A673 (cell line): ENCODE results near the gene ZNF335.

ENCODE experiments used
- EZH2 ChIP-seq: fragments of 200-600 bp; sonication (generic); IDR thresholded peaks from 2 replicates; pipeline ENCODE4 v1.6.1; 2017; ENCODE audit warnings: borderline replicate concordance, low read depth, mild to moderate bottlenecking, mixed read lengths, antibody characterized with exemption, low read length; ENCODE audit not compliant: poor library complexity, severe bottlenecking
- TF ChIP-seq, protein P1 (sequence below): fragments of 300-800, 200-600 bp; sonication (generic); conservative IDR thresholded peaks from 2 replicates; pipeline ENCODE4 v1.5.1; 2017; ENCODE audit warnings: low read depth, mild to moderate bottlenecking, antibody characterized with exemption, low read length, moderate library complexity, mixed read lengths

DNA sequence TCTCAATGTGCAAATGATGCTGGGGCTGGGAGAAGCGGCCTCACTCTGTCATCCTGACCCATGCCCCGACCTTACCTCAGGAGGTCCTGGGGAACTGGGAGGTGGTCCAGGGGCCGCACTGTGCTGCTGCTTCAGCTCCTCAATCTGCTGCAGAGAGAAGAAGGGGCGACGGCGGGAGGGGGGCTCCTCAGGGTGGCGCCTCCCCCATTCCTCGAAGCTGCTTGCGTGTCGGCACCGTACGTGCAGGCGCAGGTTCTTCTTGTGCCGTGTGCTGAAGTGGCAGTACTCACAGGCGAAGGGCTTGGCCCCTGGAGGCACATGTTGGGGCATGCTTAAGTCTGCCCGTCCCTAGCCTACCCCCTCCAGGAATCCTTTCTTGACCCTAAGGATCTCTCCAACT is 12.9 kb downstream of the ZNF335 start:
- TF ChIP-seq, protein P1, sequence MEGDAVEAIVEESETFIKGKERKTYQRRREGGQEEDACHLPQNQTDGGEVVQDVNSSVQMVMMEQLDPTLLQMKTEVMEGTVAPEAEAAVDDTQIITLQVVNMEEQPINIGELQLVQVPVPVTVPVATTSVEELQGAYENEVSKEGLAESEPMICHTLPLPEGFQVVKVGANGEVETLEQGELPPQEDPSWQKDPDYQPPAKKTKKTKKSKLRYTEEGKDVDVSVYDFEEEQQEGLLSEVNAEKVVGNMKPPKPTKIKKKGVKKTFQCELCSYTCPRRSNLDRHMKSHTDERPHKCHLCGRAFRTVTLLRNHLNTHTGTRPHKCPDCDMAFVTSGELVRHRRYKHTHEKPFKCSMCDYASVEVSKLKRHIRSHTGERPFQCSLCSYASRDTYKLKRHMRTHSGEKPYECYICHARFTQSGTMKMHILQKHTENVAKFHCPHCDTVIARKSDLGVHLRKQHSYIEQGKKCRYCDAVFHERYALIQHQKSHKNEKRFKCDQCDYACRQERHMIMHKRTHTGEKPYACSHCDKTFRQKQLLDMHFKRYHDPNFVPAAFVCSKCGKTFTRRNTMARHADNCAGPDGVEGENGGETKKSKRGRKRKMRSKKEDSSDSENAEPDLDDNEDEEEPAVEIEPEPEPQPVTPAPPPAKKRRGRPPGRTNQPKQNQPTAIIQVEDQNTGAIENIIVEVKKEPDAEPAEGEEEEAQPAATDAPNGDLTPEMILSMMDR, result no peak
- TF ChIP-seq EZH2, result no peak
